ENCODE data around the gene GPR78.
"Not testable (repeated sequence)": the region's sequence is repeated elsewhere in the genome, so short reads cannot be mapped to it uniquely, and the experiment has no call there.

The GPR78 gene

DNA sequence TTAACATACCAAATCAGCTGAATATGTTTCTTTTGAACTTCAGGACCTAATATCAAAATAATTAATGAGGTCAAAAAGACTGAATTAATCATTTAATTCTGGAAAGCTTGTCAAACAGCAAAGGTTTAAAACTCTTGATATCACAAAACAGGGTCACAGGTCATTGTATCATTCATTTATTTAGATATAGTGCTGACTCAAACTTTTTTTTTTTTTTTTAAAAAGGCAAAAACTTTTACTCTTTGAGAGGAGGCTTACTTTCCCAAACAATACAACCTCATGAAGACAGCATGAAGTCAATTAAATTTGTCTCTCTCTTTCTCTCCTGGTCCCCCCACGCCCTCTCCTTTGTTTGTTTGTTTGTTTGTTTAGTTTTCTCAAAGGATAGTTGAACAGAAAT is 15.6 kb upstream of the GPR78 start:
- no peak for DNase-seq (ENCODE audit: low read depth in 2 of 2)

GRCh38 chr4:8568068-8568668 is 12.0 kb upstream of the GPR78 start:
- DNase-seq (ENCODE audit: low read depth in 2 of 2) = no peak

DNA sequence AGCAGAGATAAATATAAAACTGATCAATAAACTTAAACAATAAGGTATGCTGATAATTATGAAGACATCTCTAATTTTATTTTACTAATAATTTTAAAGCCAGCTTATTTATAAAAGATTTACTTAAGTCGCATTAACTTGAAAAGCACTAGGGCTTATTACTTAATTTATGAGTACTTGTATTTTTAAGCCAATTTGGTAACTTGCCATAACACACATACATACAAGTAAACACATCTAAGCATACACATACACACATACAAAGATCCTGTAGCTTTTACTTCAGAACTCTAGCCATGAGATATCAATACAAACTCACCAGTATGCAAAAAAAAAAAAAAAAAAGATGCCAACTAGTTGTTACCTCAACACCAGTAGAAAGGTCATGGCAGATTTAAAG is 10.0 kb upstream of the GPR78 start:
- no peak for DNase-seq (ENCODE audit: low read depth in 2 of 2)

GRCh38 chr4:8571702-8572685 is 8.2 kb upstream of the GPR78 start:
- no peak for DNase-seq (ENCODE audit: low read depth in 2 of 2)

DNA sequence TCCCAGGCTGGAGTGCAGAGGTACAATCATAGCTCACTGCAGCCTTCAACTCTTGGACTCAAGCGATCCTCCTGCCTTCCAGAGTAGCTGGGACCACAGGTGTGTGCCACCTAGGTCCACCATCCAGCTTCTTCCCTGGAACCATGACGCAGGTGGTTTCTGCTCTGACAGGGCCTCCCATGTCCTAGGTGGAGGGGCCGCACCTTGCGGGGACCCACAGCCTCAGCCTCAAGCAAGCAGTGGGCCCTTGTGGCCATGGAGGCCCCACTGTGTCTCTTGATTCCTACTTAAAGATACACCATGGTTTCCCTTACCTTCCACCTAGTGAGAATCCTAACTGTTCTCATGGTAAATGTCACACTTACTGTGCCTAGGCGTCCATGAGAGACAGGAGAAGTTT is 6.9 kb upstream of the GPR78 start:
- no peak for DNase-seq (ENCODE audit: low read depth in 2 of 2)

GRCh38 chr4:8574796-8575370 is 5.3 kb upstream of the GPR78 start:
- DNase-seq (ENCODE audit: low read depth in 2 of 2) = no peak

GRCh38 chr4:8575457-8575856 is 4.7 kb upstream of the GPR78 start:
- no peak for DNase-seq (ENCODE audit: low read depth in 2 of 2)

- DNase-seq (ENCODE audit: low read depth in 2 of 2) = not testable (repeated sequence)
These were observed 3.6 kb upstream of the GPR78 start for GRCh38 chr4:8576591-8576990.

- DNase-seq (ENCODE audit: low read depth in 2 of 2) = no peak
These were observed 3.1 kb upstream of the GPR78 start for GRCh38 chr4:8577046-8577445.

GRCh38 chr4:8577972-8578371 is 2.2 kb upstream of the GPR78 start:
- DNase-seq (ENCODE audit: low read depth in 2 of 2) = no peak

DNA sequence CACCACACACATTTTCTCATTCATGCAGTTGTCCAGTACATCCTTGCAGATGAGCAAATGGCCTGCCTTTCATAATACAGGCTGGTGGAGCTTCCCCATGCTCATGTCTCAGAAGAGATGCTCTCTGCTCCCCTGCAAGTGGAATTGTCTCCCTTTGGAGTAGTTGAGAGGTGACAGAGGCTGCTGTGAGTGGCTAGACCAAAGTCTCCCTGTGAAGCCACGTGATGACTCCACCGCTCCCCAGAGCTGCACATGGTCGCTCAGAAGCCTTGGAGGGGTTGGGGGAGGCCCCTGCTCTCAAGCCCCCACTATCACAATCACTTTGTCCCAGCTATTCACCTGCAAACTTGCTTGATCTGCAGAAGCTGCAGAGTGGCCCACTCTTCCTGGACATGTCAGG is 1.5 kb upstream of the GPR78 start:
- DNase-seq (ENCODE audit: low read depth in 2 of 2) = no peak

GRCh38 chr4:8579526-8580320 is 469 bp upstream of the GPR78 start:
- no peak for DNase-seq (ENCODE audit: low read depth in 2 of 2)

DNA sequence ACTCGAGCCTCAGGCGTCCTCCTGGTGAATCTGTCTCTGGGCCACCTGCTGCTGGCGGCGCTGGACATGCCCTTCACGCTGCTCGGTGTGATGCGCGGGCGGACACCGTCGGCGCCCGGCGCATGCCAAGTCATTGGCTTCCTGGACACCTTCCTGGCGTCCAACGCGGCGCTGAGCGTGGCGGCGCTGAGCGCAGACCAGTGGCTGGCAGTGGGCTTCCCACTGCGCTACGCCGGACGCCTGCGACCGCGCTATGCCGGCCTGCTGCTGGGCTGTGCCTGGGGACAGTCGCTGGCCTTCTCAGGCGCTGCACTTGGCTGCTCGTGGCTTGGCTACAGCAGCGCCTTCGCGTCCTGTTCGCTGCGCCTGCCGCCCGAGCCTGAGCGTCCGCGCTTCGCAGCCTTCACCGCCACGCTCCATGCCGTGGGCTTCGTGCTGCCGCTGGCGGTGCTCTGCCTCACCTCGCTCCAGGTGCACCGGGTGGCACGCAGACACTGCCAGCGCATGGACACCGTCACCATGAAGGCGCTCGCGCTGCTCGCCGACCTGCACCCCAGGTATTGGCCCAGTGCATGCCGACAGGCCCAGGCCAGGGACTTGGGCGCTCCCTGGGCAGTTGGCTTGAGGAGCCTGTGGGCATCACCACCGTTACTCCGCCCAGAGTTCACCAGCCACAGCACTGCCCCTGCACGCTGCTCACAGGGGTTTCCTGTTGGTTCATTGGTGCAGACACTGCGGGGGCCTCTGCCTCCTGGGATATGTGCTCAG is 1.1 kb downstream of the GPR78 start:
- no peak for DNase-seq (ENCODE audit: low read depth in 2 of 2)

DNA sequence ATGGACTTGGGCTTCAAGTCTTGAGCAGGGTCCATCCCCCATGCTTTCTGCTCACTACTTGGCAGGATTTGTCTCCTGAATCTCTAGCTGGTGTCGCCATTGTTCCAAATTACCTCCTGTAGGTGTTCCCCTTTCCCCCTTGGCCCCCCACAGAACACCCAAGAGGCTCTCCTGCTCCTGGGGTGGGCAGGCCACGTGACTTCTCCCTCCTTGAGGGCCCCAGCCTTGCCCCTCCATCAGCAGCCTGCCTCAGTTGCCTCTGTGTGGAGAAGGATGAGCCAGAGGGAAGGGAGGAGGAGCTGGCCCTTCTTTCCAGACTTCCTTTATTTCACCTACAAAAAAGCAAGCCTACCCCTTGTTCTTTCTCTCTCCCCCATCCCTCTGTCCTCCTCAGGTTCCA is 1.8 kb downstream of the GPR78 start:
- DNase-seq (ENCODE audit: low read depth in 2 of 2) = no peak

DNA sequence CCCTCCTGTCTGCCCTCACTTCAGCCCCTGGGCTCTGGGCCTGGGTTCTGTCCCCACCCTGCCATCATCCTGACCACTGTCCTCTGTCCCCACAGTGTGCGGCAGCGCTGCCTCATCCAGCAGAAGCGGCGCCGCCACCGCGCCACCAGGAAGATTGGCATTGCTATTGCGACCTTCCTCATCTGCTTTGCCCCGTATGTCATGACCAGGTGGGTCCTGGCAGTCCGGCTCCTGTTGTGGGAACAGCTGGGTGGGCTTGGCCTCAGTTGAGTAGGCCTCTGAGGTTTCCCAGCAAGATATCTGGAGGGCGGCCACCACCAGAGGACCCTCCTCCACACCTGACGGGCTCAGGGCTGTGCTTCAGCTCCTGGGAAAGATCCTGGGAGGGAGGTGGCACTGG is 2.2 kb downstream of the GPR78 start:
- no peak for DNase-seq (ENCODE audit: low read depth in 2 of 2)

- DNase-seq (ENCODE audit: low read depth in 2 of 2) = no peak
These were observed 2.9 kb downstream of the GPR78 start for GRCh38 chr4:8582941-8583654.

DNA sequence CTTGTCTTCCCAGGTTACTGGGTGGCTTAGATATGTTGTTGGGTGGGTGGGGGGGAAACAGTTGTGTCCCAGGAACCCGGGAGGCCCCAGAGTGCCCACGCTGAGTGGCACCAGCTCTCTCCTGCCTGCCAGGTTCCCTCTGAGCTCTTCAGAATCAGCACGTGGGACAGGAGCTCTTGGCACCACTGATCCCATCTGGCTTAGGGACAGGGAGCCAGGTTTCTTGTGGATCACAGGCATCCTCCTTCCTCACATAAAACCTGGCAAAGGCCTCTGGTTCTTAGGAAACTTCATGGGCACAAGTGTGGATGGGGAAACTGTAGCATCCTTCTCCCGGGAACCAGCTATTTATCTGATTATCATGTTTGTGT is 3.4 kb downstream of the GPR78 start:
- no peak for DNase-seq (ENCODE audit: low read depth in 2 of 2)

DNA sequence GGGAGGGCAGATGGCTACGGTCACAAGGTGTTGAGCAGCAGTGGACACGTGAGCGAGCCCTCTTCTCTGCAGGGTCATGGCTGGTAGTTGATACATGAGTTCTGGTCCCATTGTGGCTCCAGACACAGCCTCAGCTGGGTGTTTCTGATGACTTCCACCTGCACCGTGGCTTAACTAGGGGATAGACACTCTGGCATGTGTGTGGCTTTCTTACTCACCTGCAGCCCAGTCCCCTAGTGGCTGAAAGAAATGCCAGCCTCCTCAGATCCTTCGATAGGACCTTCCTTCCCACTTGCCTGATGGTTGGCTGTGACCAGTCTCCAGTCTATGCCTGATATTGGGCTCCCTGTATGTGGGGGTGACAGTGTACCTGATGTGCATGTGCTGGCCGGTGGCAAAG is 5.0 kb downstream of the GPR78 start:
- no peak for DNase-seq (ENCODE audit: low read depth in 2 of 2)

- no peak for DNase-seq (ENCODE audit: low read depth in 2 of 2)
These were observed 5.6 kb downstream of the GPR78 start for GRCh38 chr4:8585721-8586212.

DNA sequence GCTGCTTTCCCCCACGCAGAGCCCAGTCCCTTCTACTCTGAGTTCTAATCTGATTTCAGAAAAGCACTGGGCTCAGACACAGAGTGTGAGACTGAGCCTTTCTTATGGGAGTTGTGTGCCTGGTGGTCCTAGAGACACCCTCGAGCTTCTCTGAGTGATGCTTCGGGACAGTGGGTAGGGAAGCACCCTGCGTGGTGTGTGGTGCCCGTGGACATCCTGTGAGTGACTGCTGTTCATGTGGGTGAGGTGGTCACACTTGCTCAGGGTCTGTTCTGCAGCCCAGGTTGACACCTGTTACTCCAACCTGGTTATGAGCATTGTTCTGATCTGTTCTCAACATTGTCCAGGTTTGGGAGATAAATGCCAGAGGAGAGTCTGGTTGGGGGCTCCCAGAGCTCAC is 6.1 kb downstream of the GPR78 start:
- DNase-seq (ENCODE audit: low read depth in 2 of 2) = no peak
